A673 (cell line): ENCODE data around the gene SGSM1. TPM values are rescaled to one million over a fixed set of nuclear protein-coding genes. Genes with fewer than 3 reads are reported as not detected.
"Not testable (repeated sequence)": the region's sequence is repeated elsewhere in the genome, so short reads cannot be mapped to it uniquely, and the experiment has no call there.

Experiments
- BruUV-seq: library from RNA; stranded (reverse); fragments of 400-500 nt; replicated peaks from 2 replicates; lab custom pipeline; 2021; lab: Mats Ljungman, UMichigan
- CTCF ChIA-PET: fragments of 300-600 bp; sonication (Branson Sonifier 250); formaldehyde crosslinking; loops from one replicate; lab custom pipeline; 2022; ENCODE audit warnings: antibody characterized with exemption; lab: Charles Lee
- POLR2A ChIA-PET: fragments of 300-600 bp; sonication (Branson Sonifier 250); formaldehyde crosslinking; loops from one replicate; lab custom pipeline; 2022; ENCODE audit warnings: antibody characterized with exemption; ENCODE audit not compliant: low non-redundant PET; lab: Charles Lee
- DNase-seq: peaks from one replicate; pipeline ENCODE4 v3.0.0-alpha.2; 2015; ENCODE audit warnings: low spot score
- H3K27ac ChIP-seq: fragments of 200-600 bp; sonication (generic); 2 replicates; pipeline ENCODE4 v1.5.1; 2016; ENCODE audit warnings: mixed run types, low read depth, mild to moderate bottlenecking, mixed read lengths, antibody characterized with exemption, low read length; ENCODE audit not compliant: poor library complexity, severe bottlenecking
- H3K27me3 ChIP-seq: fragments of 200-600 bp; sonication (generic); replicated peaks from 2 replicates; pipeline ENCODE4 v1.6.1; 2017; ENCODE audit warnings: mixed run types, low read depth, mild to moderate bottlenecking, mixed read lengths, antibody characterized with exemption, low read length; ENCODE audit not compliant: insufficient read depth, poor library complexity
- H3K36me3 ChIP-seq: fragments of 200-600 bp; sonication (generic); 2 replicates; pipeline ENCODE4 v1.6.1; 2016; ENCODE audit warnings: mixed run types, mild to moderate bottlenecking, mixed read lengths, antibody characterized with exemption, low read length; ENCODE audit not compliant: insufficient read depth, poor library complexity, severe bottlenecking
- H3K4me1 ChIP-seq: fragments of 200-600 bp; sonication (generic); 2 replicates; pipeline ENCODE4 v1.6.1; 2017; ENCODE audit warnings: mixed run types, mild to moderate bottlenecking, mixed read lengths, antibody characterized with exemption, low read length; ENCODE audit not compliant: insufficient read depth, poor library complexity, severe bottlenecking
- H3K4me3 ChIP-seq: fragments of 200-600 bp; sonication (generic); 2 replicates; pipeline ENCODE4 v1.5.1; 2016; ENCODE audit warnings: low read depth, mixed run types, mild to moderate bottlenecking, mixed read lengths, low read length; ENCODE audit not compliant: poor library complexity, severe bottlenecking
- H3K9me3 ChIP-seq: fragments of 200-600 bp; sonication (generic); 2 replicates; pipeline ENCODE4 v1.6.1; 2016; ENCODE audit warnings: mixed run types, low read depth, mild to moderate bottlenecking, mixed read lengths, antibody characterized with exemption, low read length; ENCODE audit not compliant: poor library complexity, severe bottlenecking
- CTCF ChIP-seq: fragments of 300-800, 200-600 bp; sonication (generic); conservative IDR thresholded peaks from 2 replicates; pipeline ENCODE4 v1.5.1; 2017; ENCODE audit warnings: low read depth, mild to moderate bottlenecking, antibody characterized with exemption, low read length, moderate library complexity, mixed read lengths
- EZH2 ChIP-seq: fragments of 200-600 bp; sonication (generic); IDR thresholded peaks from 2 replicates; pipeline ENCODE4 v1.6.1; 2017; ENCODE audit warnings: borderline replicate concordance, low read depth, mild to moderate bottlenecking, mixed read lengths, antibody characterized with exemption, low read length; ENCODE audit not compliant: poor library complexity, severe bottlenecking
- intact Hi-C: fragments of 100-400 bp; cut with micrococcal nuclease; formaldehyde crosslinking; loops from one replicate; pipeline ENCODE4 v1.10.0; 2022; ENCODE audit not compliant: unreplicated experiment
- total RNA-seq: library from RNA; stranded (reverse); gene quantifications from 2 replicates; pipeline ENCODE4 v1.2.3, GENCODE V29; 2021

Gene SGSM1
- total RNA-seq, 1 experiment from 2014 or later: not detected

- no peaks in the 10 kb centered on the region for H3K36me3 ChIP-seq
- no peak overlapping the region for H3K4me3 ChIP-seq
- BruUV-seq: no TSS peak
- no peak for TF ChIP-seq EZH2
- no peak for TF ChIP-seq CTCF
- H3K27ac ChIP-seq: no peak overlapping the region
- no peaks in the 10 kb centered on the region for H3K27me3 ChIP-seq
- no peaks in the 10 kb centered on the region for H3K4me1 ChIP-seq
- intact Hi-C loops: no loop called here
- ChIA-PET POLR2A (no interaction called here), CTCF (no interaction called here)
- no peaks in the 10 kb centered on the region for H3K9me3 ChIP-seq
- peak; percentile 11 for DNase-seq
Measured at GRCh38 chr22:24894998-24895397, 89.0 kb downstream of the SGSM1 start.

GRCh38 chr22:24901448-24901847 lies 95.4 kb downstream of the SGSM1 start:
- no peak for TF ChIP-seq EZH2
- no peak for TF ChIP-seq CTCF
- Histone ChIP-seq H3K27me3 (no peaks in the 10 kb centered on the region), H3K36me3 (no peaks in the 10 kb centered on the region), H3K27ac (no peak overlapping the region), H3K4me1 (no peaks in the 10 kb centered on the region), H3K4me3 (no peak overlapping the region), H3K9me3 (peaks cover 7% of the 10 kb centered on the region)
- POLR2A ChIA-PET: no interaction called here
- CTCF ChIA-PET: no interaction called here
- BruUV-seq: no TSS peak
- intact Hi-C loops: no loop called here
- DNase-seq: no peak

- DNase-seq: no peak
- intact Hi-C loops: no loop called here
- POLR2A ChIA-PET: no interaction called here
- no peaks in the 10 kb centered on the region for H3K36me3 ChIP-seq
- no peaks in the 10 kb centered on the region for H3K4me1 ChIP-seq
- no peak for TF ChIP-seq EZH2
- TF ChIP-seq CTCF: no peak
- no peaks in the 10 kb centered on the region for H3K27me3 ChIP-seq
- no peak overlapping the region for H3K27ac ChIP-seq
- BruUV-seq: no TSS peak
- CTCF ChIA-PET: no interaction called here
- peaks cover 7% of the 10 kb centered on the region for H3K9me3 ChIP-seq
- H3K4me3 ChIP-seq: no peak overlapping the region
Measured at GRCh38 chr22:24905909-24906308, 99.9 kb downstream of the SGSM1 start.

GRCh38 chr22:24907101-24907500 lies 101.1 kb downstream of the SGSM1 start:
- DNase-seq, intact Hi-C loops, H3K4me3 ChIP-seq, H3K27ac ChIP-seq, POLR2A ChIA-PET, H3K27me3 ChIP-seq, H3K9me3 ChIP-seq, BruUV-seq, CTCF ChIA-PET, H3K36me3 ChIP-seq, H3K4me1 ChIP-seq: not testable (repeated sequence)
